ENCODE measurements around the gene C16orf78. TPM values are rescaled to one million over a fixed set of nuclear protein-coding genes. Genes with fewer than 3 reads are reported as not detected.

The C16orf78 gene
- total RNA-seq, 4 donors from 2014 or later: not detected

DNA sequence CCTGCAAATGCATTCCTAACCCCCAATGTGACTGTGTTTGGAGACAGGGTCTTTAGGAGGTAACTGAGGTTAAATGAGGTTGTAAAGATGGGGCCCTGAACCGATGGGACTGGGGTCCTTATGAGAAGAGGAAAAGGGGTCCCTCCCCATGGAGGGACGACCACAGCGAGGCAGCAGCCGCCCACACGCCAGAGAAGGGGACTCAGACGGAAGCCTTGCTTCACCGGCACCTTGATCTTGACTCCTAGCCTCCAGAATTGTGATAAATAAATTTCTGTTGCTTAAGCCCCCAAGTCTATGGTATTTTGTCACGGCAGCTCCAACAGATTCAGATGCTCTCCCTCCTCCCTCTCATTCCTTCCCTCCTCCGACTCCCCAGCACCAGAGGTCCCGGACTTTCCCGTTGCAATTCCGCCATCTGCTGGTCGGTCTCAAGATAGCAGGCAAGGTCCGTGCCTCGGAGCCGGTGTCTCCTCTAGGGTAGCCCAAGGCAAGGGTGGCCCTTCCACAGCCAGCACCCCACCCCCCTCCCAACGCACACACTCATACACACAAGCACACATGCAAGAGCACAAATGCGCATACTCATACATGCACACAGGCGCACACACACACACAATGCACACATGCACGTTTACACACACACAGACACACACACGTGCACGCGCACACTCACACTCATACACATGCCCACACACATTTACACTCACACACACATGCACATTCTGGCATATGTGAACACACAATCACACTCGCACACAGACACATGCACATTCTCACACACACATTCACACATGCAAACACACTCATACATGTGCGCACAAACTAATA, 23.1 kb upstream of the C16orf78 start:
- no peak overlapping the region for H3K27ac ChIP-seq
- in situ Hi-C loops (cut with MboI; ENCODE audit: low pct_ligation_motif_present in 1 of 4, low pct_unique_long_range_greater_than_20kb in 1 of 4, low sequenced_read_pairs in 3 of 4): loop anchor here in 2 of 4 donors (5.0 to 10.0 kb wide), 2 partner anchors 658 to 666 kb away; no protein-coding TSS in a partner anchor
- 42% methylated on average over 25 of the region's 25 CpGs; no CpG with 5 or more reads in 1 of the 2 donors for WGBS, 2 donors (ENCODE audit: low coverage in 1 of 2)
- intact Hi-C loops (cut with DNase I; ENCODE audit: low total_unique reads): loop anchor here (5.0 kb wide), 1 partner anchor 663 kb away; no protein-coding TSS in a partner anchor
- H3K9me3 ChIP-seq: no peaks in the 10 kb centered on the region
- H3K27me3 ChIP-seq: peaks cover 19% of the 10 kb centered on the region
- no peak for TF ChIP-seq POLR2AphosphoS5 (IDR thresholded peaks at IDR 0.05)
- TF ChIP-seq, protein P1, sequence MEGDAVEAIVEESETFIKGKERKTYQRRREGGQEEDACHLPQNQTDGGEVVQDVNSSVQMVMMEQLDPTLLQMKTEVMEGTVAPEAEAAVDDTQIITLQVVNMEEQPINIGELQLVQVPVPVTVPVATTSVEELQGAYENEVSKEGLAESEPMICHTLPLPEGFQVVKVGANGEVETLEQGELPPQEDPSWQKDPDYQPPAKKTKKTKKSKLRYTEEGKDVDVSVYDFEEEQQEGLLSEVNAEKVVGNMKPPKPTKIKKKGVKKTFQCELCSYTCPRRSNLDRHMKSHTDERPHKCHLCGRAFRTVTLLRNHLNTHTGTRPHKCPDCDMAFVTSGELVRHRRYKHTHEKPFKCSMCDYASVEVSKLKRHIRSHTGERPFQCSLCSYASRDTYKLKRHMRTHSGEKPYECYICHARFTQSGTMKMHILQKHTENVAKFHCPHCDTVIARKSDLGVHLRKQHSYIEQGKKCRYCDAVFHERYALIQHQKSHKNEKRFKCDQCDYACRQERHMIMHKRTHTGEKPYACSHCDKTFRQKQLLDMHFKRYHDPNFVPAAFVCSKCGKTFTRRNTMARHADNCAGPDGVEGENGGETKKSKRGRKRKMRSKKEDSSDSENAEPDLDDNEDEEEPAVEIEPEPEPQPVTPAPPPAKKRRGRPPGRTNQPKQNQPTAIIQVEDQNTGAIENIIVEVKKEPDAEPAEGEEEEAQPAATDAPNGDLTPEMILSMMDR (IDR thresholded peaks at IDR 0.05): peak; percentile 74 to 87 (median 81)
- H3K36me3 ChIP-seq: no peaks in the 10 kb centered on the region
- DNase-seq: peak; percentile 71
- no peaks in the 10 kb centered on the region for H3K4me1 ChIP-seq
- no peak overlapping the region for H3K4me3 ChIP-seq

DNA sequence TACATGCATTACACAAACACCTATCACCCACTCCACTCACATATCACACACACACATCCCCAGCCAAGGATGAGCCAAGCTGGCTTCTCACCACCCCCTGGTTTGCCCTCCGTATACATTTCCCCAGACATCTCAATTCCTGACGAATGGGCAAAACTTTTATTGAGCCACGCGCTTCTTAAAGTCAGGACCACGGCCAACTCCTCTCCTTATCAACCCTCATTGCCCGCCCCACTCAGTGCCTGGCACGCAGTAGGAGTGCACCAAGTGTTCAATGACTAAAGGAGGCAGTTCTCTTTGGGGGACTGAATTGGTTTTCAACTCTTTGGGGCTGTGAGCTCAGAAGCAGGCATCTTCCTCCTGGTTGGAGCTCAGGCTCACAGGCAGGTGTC, 22.5 kb upstream of the C16orf78 start:
- no peak for DNase-seq
- TF ChIP-seq, protein P1 (IDR thresholded peaks at IDR 0.05): no peak
- no peak for TF ChIP-seq EP300 (IDR thresholded peaks at IDR 0.05; ENCODE audit: low read depth)
- TF ChIP-seq POLR2A (IDR thresholded peaks at IDR 0.05): no peak
- no peak for TF ChIP-seq POLR2AphosphoS5 (IDR thresholded peaks at IDR 0.05)
- WGBS, 2 donors (ENCODE audit: low coverage in 1 of 2): 13 to 25% methylated on average over 6 to 7 of the region's 7 CpGs
- Histone ChIP-seq H3K4me1 (peaks cover 0 to 1% (median under 1%) of the 10 kb centered on the region in 4 donors), H3K36me3 (no peaks in the 10 kb centered on the region), H3K9me3 (no peaks in the 10 kb centered on the region), H3K27ac (no peak overlapping the region), H3K4me3 (no peak overlapping the region), H3K27me3 (peaks cover 19% of the 10 kb centered on the region)
- in situ Hi-C loops (cut with MboI; ENCODE audit: low pct_ligation_motif_present in 1 of 4, low pct_unique_long_range_greater_than_20kb in 1 of 4, low sequenced_read_pairs in 3 of 4) (loop anchor here in 2 of 4 donors (5.0 to 10.0 kb wide), 2 partner anchors 659 to 666 kb away; no protein-coding TSS in a partner anchor), intact Hi-C loops (cut with DNase I; ENCODE audit: low total_unique reads) (loop anchor here (5.0 kb wide), 1 partner anchor 664 kb away; no protein-coding TSS in a partner anchor)

DNA sequence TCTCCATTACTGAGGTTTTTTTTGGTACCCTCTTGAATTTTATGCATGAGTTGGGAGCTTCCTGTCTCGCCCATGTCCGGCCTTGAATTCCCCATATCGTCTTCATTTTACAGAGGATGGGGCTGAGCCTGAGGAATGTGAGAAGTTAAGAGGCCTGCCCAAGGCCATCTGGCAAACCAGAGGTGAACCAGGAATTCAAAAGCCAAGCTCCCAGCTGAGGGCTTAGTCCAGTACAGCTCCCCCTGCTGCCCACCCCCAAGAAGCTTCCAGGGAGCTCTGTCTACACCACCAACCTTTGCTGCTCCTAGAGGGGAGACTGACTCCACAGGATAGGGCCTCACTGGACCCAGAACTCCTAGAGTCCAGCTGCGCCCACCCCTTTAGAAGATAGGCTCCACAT, 20.7 kb upstream of the C16orf78 start:
- H3K27me3 ChIP-seq: peaks cover 11% of the 10 kb centered on the region
- intact Hi-C loops (cut with DNase I; ENCODE audit: low total_unique reads): loop anchor here (5.0 kb wide), 1 partner anchor 666 kb away; no protein-coding TSS in a partner anchor
- in situ Hi-C loops (cut with MboI; ENCODE audit: low pct_ligation_motif_present in 1 of 4, low pct_unique_long_range_greater_than_20kb in 1 of 4, low sequenced_read_pairs in 3 of 4): loop anchor here in 2 of 4 donors (5.0 to 10.0 kb wide), 2 partner anchors 661 to 668 kb away; no protein-coding TSS in a partner anchor
- WGBS, 2 donors (ENCODE audit: low coverage in 1 of 2): 49 to 87% methylated on average over 3 to 4 of the region's 4 CpGs
- no peaks in the 10 kb centered on the region for H3K9me3 ChIP-seq
- peaks cover 0 to 13% (median 3%) of the 10 kb centered on the region in 4 donors for H3K4me1 ChIP-seq
- no peak overlapping the region for H3K27ac ChIP-seq
- H3K4me3 ChIP-seq: no peak overlapping the region
- DNase-seq: no peak
- no peak for TF ChIP-seq EP300 (IDR thresholded peaks at IDR 0.05; ENCODE audit: low read depth)
- H3K36me3 ChIP-seq: no peaks in the 10 kb centered on the region

- in situ Hi-C loops (cut with MboI; ENCODE audit: low pct_ligation_motif_present in 1 of 4, low pct_unique_long_range_greater_than_20kb in 1 of 4, low sequenced_read_pairs in 3 of 4): loop anchor here in 2 of 4 donors (5.0 to 10.0 kb wide), 2 partner anchors 661 to 669 kb away; no protein-coding TSS in a partner anchor
- Histone ChIP-seq H3K36me3 (no peaks in the 10 kb centered on the region), H3K27me3 (peaks cover 10% of the 10 kb centered on the region), H3K4me3 (no peak overlapping the region), H3K27ac (no peak overlapping the region), H3K4me1 (peaks cover 0 to 13% (median 3%) of the 10 kb centered on the region in 4 donors), H3K9me3 (no peaks in the 10 kb centered on the region)
- WGBS, 2 donors (ENCODE audit: low coverage in 1 of 2): 72% methylated on average over 5 of the region's 5 CpGs; no CpG with 5 or more reads in 1 of the 2 donors
- TF ChIP-seq, protein P1 (IDR thresholded peaks at IDR 0.05): no peak
- TF ChIP-seq POLR2A (IDR thresholded peaks at IDR 0.05) (no peak), POLR2AphosphoS5 (IDR thresholded peaks at IDR 0.05) (no peak), EP300 (IDR thresholded peaks at IDR 0.05; ENCODE audit: low read depth) (no peak)
- no peak for DNase-seq
- intact Hi-C loops (cut with DNase I; ENCODE audit: low total_unique reads): loop anchor here (5.0 kb wide), 1 partner anchor 666 kb away; no protein-coding TSS in a partner anchor
Measured at GRCh38 chr16:49353680-49354079, 19.9 kb upstream of the C16orf78 start.
